SU-DHL-6 (cell line): ENCODE results near the gene DOHH.

ENCODE experiments used
- CTCF ChIP-seq: fragments of 200-600 bp; sonication (generic); IDR thresholded peaks from one replicate; pipeline ENCODE4 v1.5.1; 2017; ENCODE audit warnings: antibody characterized with exemption, mild to moderate bottlenecking, low read length, moderate library complexity; ENCODE audit not compliant: insufficient read depth, poor library complexity, severe bottlenecking
- EZH2phosphoT487 ChIP-seq: fragments of 200-600 bp; sonication (generic), shearing (Covaris generic); conservative IDR thresholded peaks from 2 replicates; pipeline ENCODE4 v1.6.1; 2018; ENCODE audit warnings: mild to moderate bottlenecking, antibody characterized with exemption, low read length, moderate library complexity, mixed read lengths

DNA sequence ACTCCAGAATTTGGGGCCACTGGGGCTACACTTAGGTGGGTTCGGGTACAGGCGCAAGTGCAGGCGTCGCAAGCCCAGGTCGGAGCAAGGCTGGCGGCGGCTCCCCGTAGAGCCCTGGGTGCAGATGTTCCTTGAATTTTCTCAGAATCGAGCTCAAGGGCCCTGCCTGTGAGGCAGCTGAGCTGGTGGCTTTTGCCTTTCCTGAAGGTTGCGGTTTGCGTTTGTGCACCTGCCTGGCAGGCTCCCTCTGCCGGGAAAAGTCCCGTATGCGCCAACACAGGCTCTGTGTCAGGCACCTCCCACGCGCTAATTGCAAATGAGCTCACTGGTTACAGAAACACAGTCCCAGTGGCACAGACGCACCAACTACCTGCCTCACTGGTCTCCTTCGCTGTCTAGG, 5.9 kb downstream of the DOHH start:
- TF ChIP-seq CTCF (no peak), EZH2phosphoT487 (no peak)
